Activated CD4-positive, alpha-beta T cell treated with anti-CD3 and anti-CD28 coated beads, Interleukin-2, amount 50 U/mL, for 16 hours (primary cell): ENCODE results near the gene FAR1.

Experiments used
- DNase-seq: peaks from one replicate; pipeline ENCODE4 v3.0.0-alpha.2; 2020

Gene FAR1

GRCh38 chr11:13669544-13670488 is 1.3 kb downstream of the FAR1 start:
- peak; percentile 25 for DNase-seq

GRCh38 chr11:13672576-13673210 is 4.2 kb downstream of the FAR1 start:
- no peak for DNase-seq

GRCh38 chr11:13674799-13675509 is 6.5 kb downstream of the FAR1 start:
- DNase-seq, result no peak

GRCh38 chr11:13676576-13676975 is 8.1 kb downstream of the FAR1 start:
- no peak for DNase-seq

DNA sequence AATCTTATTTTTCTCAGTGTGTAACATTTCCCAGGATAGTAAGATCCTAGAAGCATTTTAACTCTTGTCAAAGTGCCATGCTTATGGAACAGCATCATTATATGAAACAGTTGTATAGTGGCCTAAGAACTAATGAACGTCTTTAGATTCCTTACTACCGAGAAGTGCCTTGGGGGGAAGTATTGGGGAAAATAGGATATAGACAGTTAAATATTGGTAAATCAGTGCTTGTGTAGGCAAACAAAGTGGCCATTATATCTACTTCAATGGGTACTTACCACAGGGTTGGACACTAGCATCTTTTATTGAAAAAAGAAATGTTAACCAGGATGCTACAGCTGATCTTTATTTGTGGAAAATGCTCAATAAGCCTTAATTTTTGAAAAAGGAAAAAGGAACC is 11.3 kb downstream of the FAR1 start:
- no peak for DNase-seq

DNA sequence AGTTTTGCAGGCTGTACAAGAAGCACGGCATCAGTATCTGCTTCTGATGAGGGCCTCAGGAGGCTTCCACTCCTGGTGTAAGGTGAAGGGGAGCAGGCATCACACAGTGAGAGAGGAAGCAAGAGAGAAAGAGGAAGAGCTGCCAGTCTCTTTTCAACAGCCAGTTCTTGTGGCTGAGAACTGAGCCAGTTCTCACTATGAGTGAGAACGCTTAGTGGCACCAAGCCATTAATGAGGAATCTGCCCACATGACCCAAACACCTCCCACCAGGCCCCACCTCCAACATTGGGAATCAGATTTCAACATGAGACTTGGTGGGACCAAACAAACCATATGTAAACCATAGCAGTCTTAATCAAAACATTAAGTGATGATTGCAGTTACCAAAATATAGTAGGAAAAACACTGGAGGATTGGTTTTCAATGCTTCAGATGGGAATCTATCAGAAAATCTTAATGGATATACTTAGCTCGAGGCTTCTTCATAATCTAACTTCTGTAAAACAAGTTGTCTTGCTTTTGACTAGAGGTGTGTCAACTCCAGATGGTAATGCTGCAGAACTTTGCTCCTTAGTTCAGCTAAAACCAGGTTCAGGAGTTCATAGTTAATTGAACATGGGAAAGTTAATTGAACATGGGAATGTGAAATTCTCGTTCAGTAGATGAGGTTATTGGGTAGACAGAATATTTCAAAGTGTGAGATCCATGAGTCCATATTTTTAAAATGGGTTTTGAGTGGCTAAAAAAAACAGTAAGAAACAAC is 12.2 kb downstream of the FAR1 start:
- DNase-seq, result no peak

- DNase-seq, result no peak
Observed at GRCh38 chr11:13681446-13681845, 13.0 kb downstream of the FAR1 start.

DNA sequence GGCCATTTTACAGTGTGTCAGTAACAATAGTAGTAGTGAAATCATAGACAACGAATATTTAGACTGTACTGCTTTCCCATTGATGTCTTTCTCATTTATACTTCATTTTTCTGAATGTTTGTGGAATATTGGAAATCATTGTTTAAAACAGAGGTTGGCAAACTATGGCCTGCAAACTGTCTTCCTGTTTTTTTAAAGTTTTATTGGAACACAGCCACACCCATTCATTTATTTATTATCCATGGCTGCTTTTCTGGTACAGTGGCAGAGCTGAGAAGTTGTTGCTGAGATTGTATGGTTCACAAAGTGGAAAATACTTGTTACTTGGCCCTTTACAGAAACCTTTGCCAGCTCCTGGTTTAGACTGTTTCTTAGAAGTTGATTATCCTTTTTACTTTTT is 13.7 kb downstream of the FAR1 start:
- no peak for DNase-seq

DNA sequence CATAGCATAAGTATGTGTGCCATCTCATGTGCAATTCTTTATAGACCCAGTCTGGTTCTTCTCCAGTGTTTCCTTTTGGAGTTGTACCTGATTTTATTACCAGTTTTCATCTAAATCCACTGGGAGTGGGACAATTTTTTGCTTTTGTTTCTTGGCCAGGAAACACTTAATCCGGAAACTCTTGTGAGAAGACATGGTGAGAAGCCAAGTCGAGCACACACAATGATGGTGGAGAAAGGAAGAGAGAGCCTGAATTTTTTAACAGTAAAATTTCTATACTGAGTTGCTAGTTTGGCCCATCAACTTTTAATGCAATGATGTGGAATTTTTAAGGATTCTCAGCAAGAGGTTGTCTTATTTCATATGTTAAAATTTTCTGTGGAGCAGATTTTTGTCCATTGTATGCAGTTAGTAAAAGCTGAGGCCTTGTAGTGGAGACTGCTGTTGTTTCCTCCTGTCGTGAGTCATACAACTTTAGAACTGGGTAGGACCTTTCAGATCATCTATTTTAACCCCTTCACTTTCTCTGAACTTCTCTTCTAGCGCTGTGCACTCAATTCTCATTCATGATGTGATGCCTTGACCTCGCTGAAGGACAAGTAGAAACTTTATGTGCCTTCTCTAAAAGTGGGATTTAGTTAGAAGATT is 17.1 kb downstream of the FAR1 start:
- no peak for DNase-seq

GRCh38 chr11:13686776-13687175 is 18.3 kb downstream of the FAR1 start:
- no peak for DNase-seq

- no peak for DNase-seq
Observed at GRCh38 chr11:13687271-13687670, 18.8 kb downstream of the FAR1 start.

DNA sequence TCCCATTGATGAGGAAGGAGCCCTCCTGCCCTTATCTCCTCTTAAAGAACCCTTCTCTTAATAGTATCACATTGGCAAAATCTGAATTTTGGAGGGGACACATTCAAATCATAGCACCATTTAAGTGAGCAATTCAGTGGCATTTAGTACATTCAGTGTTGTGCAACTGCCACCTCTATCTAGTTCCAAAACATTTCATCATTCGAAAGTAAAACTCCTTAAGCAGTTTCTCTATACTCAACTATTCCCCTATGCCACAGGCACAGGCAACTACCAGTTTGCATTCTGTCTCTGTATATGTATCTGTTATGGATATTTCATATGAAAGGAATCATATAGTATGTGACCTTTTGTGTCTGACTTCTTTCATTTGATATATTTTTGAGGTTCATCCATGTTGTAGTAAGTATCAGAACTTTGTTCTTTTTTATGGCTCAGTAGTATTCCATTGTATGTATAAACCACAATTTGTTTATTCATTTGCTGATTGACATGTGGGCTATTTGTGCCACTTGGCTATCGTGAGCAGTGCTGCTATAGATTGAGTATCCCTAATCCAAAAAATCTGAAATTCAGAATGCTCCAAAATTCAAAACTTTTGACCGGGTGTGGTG is 22.9 kb downstream of the FAR1 start:
- DNase-seq, result no peak

GRCh38 chr11:13692172-13692571 is 23.7 kb downstream of the FAR1 start:
- DNase-seq, result no peak

DNA sequence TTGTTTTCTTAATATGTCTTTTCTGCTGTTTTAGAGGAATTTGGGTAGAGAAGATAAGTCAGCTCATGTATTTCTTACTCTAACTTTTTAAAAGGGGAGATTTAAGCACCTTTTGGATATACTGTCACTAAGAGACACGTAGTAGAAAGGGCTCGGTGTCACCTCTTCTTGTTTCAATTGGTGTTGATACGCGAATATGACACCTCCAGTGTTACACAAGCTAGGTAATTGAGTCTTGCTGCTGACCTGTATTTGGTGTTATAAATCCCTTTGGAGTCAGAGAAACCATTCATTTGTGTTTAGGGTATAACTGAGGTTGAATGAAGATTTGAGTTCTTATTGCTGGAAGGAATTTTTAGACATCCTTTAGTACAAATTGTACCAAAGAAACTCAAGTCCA is 25.6 kb downstream of the FAR1 start:
- DNase-seq, result no peak

GRCh38 chr11:13695886-13696285 is 27.4 kb downstream of the FAR1 start:
- no peak for DNase-seq

- no peak for DNase-seq
Observed at GRCh38 chr11:13697710-13698109, 29.2 kb downstream of the FAR1 start.

DNA sequence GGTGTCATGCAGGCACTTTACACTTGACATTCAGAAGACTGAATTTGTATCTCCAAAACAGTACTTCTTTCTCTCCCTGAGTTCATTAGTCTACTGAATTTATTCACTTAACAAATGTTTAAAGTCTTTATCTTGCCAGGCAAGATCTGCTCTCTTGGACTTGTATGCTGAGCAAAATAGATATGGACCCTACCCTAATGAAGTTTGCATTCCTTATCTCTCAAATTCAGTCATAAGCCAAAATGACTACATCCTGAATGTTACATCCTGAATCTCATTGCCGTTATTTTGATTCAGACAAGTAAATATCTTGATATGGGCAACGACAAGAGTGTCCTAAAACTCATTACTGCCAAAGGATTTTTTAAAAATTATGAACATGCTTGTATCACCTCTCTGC is 29.7 kb downstream of the FAR1 start:
- no peak for DNase-seq

GRCh38 chr11:13699041-13699440 is 30.6 kb downstream of the FAR1 start:
- no peak for DNase-seq

DNA sequence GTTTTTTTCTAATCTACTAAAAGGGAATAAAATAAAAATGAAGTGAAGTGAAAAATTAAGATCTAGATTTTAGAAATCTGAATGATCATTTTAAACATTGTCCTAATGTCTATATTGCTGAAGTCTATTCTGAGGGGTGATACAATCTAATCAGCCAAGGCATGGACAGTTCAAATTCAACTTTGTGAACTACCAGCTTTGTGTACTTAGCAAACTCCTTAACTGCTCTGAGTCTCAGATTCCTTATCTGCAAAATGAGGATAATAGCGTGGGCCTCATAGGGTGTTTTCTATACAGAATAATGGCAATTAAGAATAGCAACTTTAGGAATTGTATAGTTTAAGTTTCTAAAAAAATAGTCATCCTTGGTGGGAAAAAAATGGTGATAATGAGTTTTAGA is 31.4 kb downstream of the FAR1 start:
- DNase-seq, result no peak

- no peak for DNase-seq
Observed at GRCh38 chr11:13701506-13701905, 33.0 kb downstream of the FAR1 start.

GRCh38 chr11:13702071-13702470 is 33.6 kb downstream of the FAR1 start:
- no peak for DNase-seq

GRCh38 chr11:13705710-13706109 is 37.2 kb downstream of the FAR1 start:
- no peak for DNase-seq
